ENCODE measurements around the gene BOK.
"Not testable (repeated sequence)": the region's sequence is repeated elsewhere in the genome, so short reads cannot be mapped to it uniquely, and the experiment has no call there.

The BOK gene

DNA sequence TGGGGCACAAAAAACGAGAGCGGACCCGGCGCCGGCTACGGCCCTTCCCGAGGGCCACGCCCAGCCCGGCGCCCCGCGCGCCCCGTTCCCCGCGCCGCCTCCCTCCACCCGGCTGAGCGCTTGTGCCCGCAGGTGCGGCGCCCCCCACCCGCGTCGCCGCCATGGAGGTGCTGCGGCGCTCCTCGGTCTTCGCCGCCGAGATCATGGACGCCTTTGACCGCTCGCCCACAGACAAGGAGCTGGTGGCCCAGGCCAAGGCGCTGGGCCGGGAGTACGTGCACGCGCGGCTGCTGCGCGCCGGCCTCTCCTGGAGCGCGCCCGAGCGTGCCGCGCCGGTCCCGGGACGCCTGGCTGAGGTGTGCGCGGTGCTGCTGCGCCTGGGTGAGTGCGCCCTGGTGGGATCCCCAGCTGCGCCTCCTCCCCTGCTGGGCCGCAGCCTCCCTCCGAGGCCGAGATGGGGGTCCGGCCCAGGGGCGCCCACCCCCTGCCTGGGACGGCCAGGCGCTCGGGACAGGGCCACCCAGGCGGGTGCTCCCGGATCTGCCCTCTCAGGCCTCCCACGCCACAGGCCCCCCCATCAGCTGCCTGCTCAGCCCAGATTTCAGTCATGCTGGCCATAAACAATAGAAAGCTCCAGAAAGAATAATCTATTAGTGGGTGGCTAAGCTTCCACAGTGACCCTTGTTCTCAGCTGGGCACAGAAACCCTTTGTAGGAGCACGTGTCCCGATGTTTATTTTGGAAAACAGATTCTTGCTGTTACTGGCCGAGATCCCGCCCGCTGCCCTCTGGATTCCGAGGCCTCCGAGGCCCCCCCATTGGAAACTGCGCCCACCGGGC, 997 bp downstream of the BOK start:
- no peak for DNase-seq

DNA sequence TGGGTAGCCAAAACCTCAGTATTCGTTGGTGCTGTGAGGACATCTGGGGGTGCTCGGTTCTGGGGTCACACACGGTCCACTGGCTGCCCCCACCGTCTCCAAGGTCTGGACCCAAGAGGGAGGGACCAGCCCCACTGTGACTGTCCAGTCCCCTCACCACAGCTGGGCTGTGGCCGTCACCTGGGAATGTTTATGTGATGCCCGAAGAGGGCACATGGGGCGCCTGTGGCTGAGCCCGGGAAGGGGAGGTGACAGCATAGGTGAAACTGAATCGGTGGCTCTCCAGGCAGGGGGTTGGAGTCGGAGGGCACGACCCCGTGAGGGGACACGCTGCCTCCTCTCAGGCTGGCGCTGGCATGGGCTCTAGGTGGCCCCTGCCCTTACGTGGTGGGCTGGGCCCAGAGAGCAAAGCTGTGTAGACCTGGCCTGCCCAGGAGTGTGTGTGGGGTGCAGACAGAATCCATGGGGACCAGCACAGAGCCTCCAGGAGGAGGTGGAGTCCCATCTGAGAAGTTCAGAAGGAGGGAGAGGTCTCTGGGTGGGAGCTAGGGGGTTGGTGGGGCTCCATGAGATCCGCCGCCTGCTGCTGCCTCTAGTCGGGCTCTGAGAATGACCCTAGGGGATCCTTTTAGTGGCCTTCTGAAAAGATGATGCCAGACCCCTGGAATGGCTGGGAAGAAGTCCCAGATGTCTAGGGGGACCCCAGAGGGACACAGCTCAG, 1.8 kb downstream of the BOK start:
- DNase-seq, result no peak

DNA sequence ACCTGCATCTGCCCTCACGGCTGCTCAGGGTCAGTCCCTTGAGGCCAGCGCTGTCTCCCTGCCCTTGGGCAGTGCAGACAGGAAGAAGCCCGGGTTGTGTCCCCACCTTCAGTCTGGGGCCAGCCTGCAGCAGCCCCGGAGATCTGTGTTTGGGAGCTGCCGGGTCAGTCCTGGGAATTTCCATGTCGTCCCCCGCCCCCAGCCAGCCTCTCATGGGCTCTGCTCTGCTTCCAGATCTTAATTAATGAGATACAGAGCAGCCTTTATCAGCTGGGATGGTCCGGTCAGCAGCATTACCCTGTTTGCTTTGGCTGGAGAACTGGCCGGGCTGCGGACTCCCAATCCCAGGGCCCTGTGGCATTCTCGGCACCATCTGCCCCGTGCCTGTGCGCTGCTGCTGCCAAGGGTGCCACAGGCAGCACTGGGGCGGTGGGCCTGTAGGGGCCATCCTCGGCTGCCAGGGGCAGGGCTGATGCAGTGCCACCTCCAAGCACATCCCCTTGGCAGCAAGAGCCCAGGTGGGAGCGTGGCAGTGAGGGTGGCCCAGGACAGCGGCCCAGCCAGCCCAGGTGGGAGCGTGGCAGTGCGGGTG, 2.4 kb downstream of the BOK start:
- no peak for DNase-seq

DNA sequence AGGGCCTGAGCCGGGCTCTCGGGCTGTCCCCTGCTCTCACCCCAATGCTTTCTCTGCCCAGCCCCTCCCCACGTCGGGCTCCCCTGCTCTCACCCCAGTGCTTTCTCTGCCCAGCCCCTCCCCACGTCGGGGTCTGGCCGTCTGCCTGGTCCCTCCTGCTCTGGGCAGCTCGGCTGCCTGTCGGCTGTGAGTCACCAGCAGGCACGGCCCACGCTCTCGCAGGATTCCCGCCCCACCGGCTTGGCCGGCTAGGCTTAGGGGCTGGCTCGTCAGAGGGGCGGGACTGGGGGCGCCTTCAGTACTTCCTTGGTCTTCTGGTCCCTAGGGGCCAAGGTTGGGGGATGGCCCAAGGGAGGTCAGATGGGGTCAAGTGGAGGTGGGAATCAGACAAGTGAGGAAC, 3.3 kb downstream of the BOK start:
- no peak for DNase-seq

DNA sequence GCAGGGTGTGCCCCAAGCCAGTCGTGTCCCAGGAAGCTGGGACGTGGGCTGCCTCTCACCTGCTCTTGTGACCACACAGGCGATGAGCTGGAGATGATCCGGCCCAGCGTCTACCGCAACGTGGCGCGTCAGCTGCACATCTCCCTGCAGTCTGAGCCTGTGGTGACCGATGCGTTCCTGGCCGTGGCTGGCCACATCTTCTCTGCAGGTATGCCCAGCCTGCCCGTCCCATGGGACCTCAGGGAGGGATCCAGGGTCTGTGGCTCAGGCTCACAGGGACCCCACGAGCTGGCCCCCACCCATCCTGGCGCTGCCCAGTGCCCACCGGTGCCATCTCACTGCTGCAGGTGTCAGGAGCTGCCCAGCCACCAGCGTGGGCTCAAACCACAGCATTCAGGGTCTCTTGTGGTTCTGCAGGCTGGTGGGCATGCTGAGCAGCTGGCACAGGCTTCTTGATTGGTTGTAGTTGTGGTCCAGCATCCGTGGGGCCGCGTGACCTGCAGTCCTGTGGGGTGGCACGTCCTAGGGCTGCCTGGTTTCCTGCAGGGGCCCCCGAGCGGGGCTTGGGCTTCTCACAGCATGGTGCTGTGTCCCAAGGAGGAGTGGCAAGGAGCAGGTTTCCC, 3.8 kb downstream of the BOK start:
- no peak for DNase-seq

DNA sequence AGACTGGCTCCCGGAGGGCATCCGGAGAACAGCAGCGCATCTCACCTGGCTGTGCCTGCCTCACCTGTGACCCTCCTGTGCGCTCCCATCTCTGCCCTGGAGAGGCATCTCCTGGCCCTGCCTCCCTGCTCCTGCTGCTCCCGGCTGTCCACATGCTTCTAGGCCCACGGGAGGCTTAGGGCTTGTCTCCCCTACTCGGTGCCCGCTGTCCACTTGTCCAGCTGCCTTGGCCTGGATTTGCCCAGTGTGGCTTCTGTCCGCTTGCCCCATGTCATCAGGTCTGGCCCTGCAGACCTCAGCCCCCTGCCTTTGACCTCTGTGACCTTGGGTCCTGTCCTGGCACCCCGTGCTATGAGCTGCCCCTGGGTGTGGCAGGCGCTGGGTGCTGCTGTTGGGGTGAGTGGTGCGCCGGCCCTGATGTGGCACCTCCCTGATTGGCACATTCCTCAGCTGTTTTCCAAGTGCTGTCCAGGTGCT, 4.5 kb downstream of the BOK start:
- no peak for DNase-seq

DNA sequence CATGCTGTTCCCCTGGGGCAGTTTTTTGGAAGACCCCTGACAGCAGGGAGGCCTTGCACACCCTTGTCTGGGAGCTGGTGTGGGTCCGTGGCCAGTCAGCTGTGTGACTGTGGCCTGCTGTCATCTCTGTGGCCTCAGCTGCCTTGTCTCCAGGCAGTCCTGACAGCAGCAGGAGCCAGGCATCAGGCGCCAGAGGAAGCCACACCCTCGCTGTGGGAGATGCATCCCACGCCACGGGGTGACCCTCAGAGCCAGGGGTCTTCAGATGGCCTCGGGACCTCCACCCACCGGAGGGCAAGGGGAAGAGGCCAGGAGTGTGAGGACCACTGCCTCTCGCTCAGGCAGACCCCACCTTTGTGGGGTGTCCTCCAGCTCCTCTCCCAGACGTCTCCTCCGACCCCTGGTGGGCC, 5.0 kb downstream of the BOK start:
- DNase-seq, result no peak

DNA sequence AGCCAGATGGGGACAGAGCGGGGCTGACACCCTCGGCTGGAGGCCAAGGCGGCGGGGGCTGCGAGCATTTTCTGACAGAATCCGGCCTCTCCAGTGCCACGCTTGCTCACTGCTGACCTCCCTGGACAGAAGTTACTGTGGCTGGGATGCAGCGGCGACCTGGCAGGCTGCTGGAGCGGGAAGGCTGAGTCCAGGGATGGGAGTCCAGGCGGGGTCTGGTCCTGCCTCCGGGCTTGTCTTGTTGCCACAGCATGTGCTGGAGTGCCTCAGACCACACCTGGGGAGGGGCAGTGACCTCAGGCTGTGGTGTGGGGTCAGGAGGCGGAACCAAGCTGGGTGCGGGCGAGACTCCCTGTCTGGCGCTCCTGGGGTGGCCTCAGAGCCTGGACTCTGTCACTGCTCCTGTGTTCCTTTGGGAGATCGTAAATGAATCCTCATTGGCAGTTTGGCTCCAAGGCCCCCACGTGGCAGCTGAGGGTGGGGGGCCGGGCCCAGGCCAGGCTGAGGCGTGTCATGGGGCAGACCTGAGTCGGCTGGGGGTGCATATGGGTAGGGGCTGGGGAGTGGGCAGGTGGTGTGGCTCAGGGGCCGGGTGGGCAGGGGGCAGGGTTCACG, 5.5 kb downstream of the BOK start:
- DNase-seq, result no peak

DNA sequence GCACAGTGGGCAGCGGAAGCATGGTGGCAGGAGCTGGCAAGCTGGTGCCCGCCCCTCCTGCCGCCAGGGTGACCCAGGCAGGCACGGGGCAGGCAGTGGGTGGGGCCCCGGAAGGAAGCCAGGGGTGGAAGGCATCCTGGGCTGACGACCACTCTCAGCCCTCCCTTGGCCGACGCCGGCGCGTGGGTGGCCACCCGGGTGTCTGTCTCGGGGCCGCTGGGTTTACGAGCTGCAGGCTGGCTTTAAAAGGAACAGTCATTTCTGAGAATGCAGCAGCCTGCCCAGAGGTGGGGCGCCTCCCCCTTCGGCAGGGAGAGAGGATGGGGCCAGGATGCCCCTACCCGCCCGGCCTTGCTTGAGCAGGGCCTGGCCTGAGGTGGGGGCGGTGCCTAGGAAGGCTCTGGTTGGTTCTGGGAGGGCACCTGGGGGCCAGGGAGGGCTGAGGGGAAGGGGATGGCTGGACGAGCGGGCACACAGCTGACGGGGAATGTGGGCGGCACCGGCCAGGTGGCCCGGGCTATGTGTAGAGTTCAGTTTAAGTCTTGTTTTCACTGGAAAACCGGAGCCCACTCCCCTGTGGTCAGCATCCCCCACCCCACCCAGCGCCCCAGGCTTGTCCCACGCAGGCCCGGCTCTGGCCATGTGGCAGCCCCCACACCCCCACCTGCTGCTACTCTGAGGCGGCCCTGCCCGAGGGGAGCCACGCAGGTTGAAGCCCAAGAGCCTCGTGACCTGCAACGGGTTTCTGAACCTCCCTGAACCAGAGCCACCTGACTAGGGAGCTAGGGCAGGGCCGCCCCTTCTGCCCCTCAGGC, 6.3 kb downstream of the BOK start:
- no peak for DNase-seq

DNA sequence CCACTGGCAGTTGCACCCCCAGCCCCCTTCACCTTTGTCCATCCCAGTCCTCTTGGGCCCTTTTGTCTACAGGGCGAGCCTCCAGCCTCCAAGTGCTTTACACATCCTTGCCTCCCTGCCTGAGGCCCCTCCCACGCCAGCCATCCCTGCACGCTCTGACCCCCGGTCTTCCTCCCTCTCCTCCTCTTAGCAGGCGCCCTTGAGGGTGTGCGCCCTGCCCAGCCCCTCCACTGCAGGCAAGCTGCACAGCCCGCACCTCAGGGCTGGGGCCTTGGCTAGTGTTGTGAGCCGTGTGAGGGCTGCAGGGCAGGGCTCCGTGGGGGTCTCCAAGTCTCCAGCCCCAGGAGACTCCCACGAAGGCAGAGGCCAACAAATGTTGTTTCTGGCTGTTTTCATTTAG, 6.9 kb downstream of the BOK start:
- DNase-seq, result no peak

DNA sequence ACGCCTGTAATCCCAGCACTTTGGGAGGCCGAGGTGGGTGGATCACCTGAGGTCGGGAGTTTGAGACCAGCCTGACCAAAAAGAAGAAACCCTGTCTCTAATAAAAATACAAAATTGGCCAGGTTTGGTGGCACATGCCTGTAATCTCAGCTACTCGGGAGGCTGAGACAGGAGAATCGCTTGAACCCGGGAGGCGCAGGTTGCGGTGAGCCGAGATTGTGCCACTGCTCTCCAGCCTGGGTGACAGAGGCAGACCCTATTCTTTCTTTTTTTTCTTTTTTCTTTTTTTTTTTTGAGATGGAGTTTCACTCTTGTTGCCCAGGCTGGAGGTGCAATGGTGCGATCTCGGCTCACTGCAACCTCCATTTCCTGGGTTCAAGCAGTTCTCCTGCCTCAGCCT, 7.5 kb downstream of the BOK start:
- not testable (repeated sequence) for DNase-seq

DNA sequence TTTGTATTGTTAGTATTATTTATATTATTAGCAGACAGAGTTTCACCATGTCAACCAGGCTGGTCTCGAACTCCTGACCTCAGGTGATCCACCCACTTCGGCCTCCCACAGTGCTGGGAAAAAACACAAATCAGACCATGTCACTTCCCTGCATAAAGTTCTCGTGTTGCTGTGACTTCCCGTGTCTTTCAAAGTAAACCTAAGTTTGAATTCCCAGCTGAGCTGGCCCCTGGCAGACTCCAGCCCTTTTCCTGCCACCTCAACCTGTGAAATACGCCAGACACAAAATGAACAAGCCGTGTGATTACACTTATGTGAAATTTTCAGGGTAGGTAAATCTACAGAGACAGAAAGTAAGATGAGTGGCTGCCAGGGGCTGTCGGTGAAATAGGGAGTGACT, 7.9 kb downstream of the BOK start:
- DNase-seq, result no peak

DNA sequence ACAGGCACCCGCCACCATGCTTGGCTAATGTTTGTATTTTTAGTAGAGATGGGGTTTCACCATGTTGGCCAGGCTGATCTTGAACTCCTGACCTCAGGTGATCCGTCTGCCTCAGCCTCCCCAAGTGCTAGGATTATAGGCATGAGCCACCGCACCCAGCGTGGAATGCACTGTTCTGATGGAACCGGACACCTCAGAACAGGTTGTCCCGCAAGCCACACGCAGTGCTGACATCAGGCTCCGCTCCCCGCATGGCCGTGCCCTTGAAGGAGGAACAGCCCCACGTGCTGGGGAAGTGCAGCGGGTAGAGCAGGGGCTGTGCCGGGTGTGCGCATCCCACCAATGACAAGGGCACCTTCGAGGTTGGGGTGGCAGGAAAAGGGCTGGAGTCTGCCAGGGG, 8.7 kb downstream of the BOK start:
- not testable (repeated sequence) for DNase-seq

DNA sequence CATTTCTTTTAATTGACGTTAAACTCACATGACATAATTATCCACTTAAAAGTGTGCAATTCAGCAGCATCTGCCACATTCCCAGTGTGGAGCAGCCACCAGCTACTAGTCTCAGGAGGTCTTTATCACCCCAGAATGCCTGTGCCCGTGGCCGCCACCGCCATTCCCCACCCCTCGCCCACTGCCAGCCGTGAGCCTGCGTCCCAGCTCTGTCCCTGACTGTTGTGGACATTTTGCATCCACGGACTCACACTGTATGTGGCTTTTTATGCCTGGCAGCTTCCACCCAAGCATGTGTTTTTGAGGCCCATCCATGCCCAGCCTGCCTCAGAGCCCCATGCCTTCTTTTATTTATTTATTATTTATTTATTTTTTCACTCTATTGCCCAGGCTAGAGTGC, 9.2 kb downstream of the BOK start:
- no peak for DNase-seq

DNA sequence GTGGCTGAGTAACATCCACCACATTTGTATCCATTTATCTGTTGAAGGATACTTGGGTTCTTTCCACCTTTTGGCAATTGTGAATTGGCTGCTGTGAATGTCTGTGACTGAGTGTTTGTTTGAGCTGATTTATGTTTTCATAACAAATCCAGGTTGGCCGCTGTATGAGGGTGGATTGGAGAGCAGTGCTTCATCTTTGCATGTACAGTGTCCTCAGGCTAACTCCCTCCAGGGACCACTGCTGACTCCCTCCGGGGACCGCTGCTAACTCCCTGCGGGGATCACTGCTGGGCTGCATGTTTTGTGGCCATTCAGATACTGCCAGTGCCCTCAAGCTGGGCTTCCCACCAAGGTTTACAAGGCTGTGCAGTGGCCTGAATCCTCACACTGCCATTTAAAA, 10.2 kb downstream of the BOK start:
- no peak for DNase-seq

DNA sequence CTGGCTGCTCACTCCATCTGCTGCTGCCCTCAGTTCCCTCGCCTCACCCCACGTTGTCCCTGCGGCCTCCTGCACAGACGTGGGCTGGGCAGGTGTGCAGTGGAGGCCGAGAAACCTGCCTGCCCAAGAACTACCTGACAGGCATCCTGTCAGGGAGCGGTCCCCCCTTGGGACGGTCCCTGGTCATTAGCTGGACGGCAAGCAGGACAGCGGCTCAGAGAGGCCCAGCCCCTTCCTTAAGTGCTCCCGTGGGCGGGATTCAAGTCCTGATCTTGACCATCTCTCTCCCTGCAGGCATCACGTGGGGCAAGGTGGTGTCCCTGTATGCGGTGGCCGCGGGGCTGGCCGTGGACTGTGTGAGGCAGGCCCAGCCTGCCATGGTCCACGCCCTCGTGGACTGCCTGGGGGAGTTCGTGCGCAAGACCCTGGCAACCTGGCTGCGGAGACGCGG, 11.3 kb downstream of the BOK start:
- no peak for DNase-seq

DNA sequence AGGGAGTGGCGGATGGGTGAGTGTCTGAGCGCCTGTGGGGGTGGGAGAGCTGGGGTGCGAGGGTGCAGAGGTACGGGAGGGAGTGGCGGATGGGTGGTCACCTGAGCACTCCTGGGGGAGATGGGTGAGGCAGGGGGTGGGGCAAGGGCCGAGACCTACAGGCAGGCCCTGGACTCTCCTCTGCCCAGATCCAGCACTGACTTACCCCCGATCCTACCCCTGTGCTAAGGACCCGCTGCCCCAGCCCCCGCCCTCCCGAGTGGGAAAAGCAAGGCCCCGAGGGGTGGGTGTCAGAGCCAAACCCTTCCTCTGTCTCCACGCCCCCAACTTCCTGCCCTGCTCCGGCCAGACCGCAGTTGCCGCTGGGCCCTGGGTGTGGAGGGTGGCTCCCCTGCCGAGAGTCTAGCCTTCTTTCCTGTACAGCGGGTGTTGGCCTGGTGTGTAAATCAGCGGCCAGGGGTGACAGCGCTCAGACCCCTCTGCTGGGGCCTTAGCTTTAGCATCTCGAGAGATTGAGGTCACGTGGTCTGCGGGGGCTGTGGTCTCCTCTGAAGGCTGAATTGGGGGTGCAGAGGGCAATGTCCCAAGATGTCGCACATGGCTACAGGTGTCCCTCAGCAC, 12.5 kb downstream of the BOK start:
- no peak for DNase-seq

DNA sequence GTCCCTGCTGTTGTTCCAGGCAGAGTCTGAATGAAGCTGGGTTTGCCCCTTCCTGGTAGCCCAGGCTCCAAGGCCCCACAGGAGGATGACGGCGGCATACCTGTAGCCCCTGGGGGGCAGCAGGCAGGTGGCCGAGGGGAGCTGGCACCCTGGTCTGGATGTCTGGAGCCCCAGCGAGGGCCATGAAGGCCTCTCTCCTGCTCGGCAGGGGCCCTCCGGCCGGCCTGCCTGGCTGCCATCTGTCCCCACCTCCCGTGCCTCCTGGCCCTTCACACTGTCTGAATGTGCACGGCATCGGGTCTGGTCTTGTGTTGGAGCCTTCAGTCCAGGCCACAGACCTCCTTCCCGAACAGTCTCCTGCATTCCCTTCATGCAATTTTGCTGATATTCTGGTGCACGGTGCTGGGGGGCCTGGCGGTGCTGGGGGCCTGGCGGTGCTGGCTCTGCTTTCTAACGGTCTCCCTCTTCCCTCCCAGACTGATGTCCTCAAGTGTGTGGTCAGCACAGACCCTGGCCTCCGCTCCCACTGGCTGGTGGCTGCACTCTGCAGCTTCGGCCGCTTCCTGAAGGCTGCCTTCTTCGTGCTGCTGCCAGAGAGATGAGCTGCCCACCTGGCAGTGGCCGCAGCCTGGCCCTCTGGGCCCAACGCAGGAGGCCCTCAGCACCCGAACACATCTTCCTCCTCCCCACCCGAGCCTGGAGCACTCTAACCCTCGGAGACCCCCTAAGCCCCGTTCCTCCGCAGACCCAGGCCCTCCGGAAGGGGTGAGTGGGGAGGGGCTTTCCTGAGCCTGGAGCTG, 13.5 kb downstream of the BOK start:
- no peak for DNase-seq

DNA sequence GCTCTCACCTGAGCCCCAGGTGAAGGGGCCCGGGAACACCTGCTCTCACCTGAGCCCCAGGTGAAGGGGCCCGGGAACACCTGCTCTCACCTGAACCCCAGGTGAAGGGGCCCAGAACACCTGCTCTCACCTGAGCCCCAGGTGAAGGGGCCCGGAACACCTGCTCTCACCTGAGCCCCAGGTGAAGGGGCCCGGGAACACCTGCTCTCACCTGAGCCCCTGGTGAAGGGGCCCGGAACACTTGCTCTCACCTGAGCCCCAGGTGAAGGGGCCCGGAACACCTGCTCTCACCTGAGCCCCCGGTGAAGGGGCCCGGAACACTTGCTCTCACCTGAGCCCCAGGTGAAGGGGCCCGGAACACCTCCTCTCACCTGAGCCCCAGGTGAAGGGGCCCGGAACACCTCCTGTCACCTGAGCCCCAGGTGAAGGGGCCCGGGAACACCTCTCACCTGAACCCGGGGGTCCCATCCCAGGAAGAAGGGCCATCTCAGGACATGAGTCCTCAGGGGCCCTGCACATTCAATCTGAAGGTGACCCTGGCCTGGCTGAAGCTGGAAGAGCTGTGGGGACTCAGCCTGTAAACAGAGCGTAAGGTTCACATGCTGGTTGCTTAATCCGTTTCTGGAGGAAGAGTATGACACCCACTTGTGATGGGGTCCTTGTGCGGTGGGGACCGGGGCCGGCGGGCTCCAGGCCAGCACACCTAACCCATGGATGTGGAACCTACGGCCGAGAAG, 14.5 kb downstream of the BOK start:
- not testable (repeated sequence) for DNase-seq

DNA sequence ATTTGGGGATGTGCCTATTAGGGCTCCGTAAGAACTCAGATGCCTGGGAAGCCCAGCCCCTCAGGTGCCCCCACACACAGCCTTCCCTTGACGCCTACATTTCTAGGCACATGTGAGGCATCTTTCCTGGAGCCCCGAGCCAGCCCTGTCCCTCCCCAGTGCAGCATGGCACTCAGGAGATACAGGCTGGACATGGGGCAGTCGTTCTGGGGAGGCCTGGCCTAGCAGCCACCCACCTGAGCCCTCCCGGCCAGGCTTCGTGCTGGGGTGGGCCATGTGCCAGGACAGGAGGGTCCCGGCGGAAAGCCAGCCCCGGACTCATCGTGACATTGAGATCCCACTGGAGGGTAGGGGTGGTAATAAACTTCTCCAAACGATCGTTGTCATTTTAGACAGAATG, 15.2 kb downstream of the BOK start:
- DNase-seq, result no peak

Data from NCI-H774 (cell line).